ENCODE data around the gene RNF157. TPM values are rescaled to one million over a fixed set of nuclear protein-coding genes. Genes with fewer than 3 reads are reported as not detected.

The RNF157 gene
- total and polyA plus RNA-seq, 9 of the 15 experiments (the other 6 are each of a cell fraction or from before 2014, with no cell fraction given): 8.1 to 31.7 (median 20.8) TPM

GRCh38 chr17:76147211-76148014 is 92.9 kb downstream of the RNF157 start:
- Histone ChIP-seq H2AFZ (ENCODE audit: low read depth, low read length) (no peak overlapping the region), H3K9me1 (ENCODE audit: control insufficient read depth, insufficient read depth, low read length) (no peaks in the 10 kb centered on the region), H3K9ac (ENCODE audit: insufficient read depth in 1 of 2, low read depth in 2 of 2, low read length in 2 of 2) (no peak overlapping the region), H3K4me3 (no peak overlapping the region), H3K9me3 (replicated peaks; ENCODE audit: control insufficient read depth, insufficient read depth, low read depth, low read length) (no peaks in the 10 kb centered on the region), H3K4me2 (ENCODE audit: insufficient read depth, low read length) (no peak overlapping the region), H3K27me3 (ENCODE audit: control insufficient read depth in 2 of 2, insufficient read depth in 2 of 2, low read length in 2 of 2) (no peaks in the 10 kb centered on the region), H3K36me3 (ENCODE audit: control insufficient read depth, insufficient read depth, low read length) (peaks cover 33% of the 10 kb centered on the region; the same call in 2 of the 3 replicates), H4K20me1 (replicated peaks; ENCODE audit: control insufficient read depth, insufficient read depth, low read length) (peaks cover 4% of the 10 kb centered on the region; the same call in 1 of the 2 replicates), H3K4me1 (replicated peaks in 1 of 2; ENCODE audit: control insufficient read depth in 2 of 2, insufficient read depth in 2 of 2, low read length in 2 of 2) (0 out of 5 replicates have a peak, but pooled peaks cover 0 to 3% of the 10 kb centered on the region in 2 experiments), H3K27ac (ENCODE audit: extremely low read depth, low read depth, low read length) (no peak overlapping the region), H3K79me2 (ENCODE audit: control insufficient read depth, insufficient read depth, low read length) (no peaks in the 10 kb centered on the region)
- WGBS (ENCODE audit: insufficient coverage, low coverage, missing lambda C conversion rate): 86% methylated on average over 13 of the region's 13 CpGs
- intact Hi-C loops (cut with micrococcal nuclease) (no loop called here), in situ Hi-C loops (cut with MboI) (no loop called here)
- DNase-seq (ENCODE audit: extremely low read depth in 1 of 4, low spot score in 3 of 4) (no peak), ATAC-seq (0 out of 3 replicates have a peak, but pooled peaks have one; percentile 19), FAIRE-seq (peak; percentile 48)
- POLR2A ChIA-PET: interaction anchor here (0.5 kb wide), 1 partner anchor 97 kb away, joined by 3 read pairs; no protein-coding TSS in a partner anchor
- CTCF ChIA-PET (ENCODE audit: low intra/inter-chr PET ratio): interaction anchor here (0.7 to 2.8 kb wide), 2 partner anchors 26 to 1347 kb away, joined by 3 to 12 read pairs; no protein-coding TSS in a partner anchor
- no TSS peak for BruUV-seq (replicated peaks)
- TF ChIP-seq FOXP4 (CRISPR knock-in tag; IDR thresholded peaks at IDR 0.05; ENCODE audit: borderline replicate concordance): no peak
- no peak for TF ChIP-seq MYNN (IDR thresholded peaks at IDR 0.05)
- TF ChIP-seq MYNN (CRISPR knock-in tag; IDR thresholded peaks at IDR 0.05): no peak
- peak; percentile 11 to 53 (median 49); a peak in 4 of 6 replicates for TF ChIP-seq CTCF (IDR thresholded peaks at IDR 0.05 in 2 of 3, conservative IDR thresholded peaks at IDR 0.05 in 1 of 3; ENCODE audit: insufficient read depth in 2 of 3, low read depth in 1 of 3, low read length in 3 of 3)
